IPS-NIHi7 (cell line): ENCODE data around the gene PPARA.

Experiments used
- DNase-seq: peaks from one replicate; pipeline ENCODE4 v3.0.0; 2012; ENCODE audit warnings: mixed read lengths; ENCODE audit errors: extremely low spot score

PPARA gene

GRCh38 chr22:46150034-46150654 is at the start of gene PPARA:
Gene PPARA (plus strand): TSS chr22:46150526. CDS start chr22:46198384, 47,858 bp downstream.
- DNase-seq = peak; percentile 97

- no peak for DNase-seq
Observed at GRCh38 chr22:46102159-46102558, 48.2 kb upstream of the PPARA start.

- no peak for DNase-seq
Observed at GRCh38 chr22:46102752-46103151, 47.6 kb upstream of the PPARA start.

GRCh38 chr22:46103181-46103580 is 47.1 kb upstream of the PPARA start:
- no peak for DNase-seq

GRCh38 chr22:46103664-46104063 is 46.7 kb upstream of the PPARA start:
- no peak for DNase-seq

GRCh38 chr22:46104170-46104880 is 46.0 kb upstream of the PPARA start:
- DNase-seq = no peak

GRCh38 chr22:46104881-46105493 is 45.3 kb upstream of the PPARA start:
- no peak for DNase-seq

GRCh38 chr22:46105494-46106278 is 44.6 kb upstream of the PPARA start:
- no peak for DNase-seq

GRCh38 chr22:46106279-46107022 is 43.9 kb upstream of the PPARA start:
- no peak for DNase-seq

GRCh38 chr22:46107089-46107664 is 43.1 kb upstream of the PPARA start:
- no peak for DNase-seq

- DNase-seq = no peak
Observed at GRCh38 chr22:46107753-46108563, 42.4 kb upstream of the PPARA start.

GRCh38 chr22:46108564-46109473 is 41.5 kb upstream of the PPARA start:
- DNase-seq = peak; percentile 80

- no peak for DNase-seq
Observed at GRCh38 chr22:46109474-46110003, 40.8 kb upstream of the PPARA start.

- DNase-seq = peak; percentile 74
Observed at GRCh38 chr22:46110215-46110614, 40.1 kb upstream of the PPARA start.

- peak; percentile 52 for DNase-seq
Observed at GRCh38 chr22:46111645-46112306, 38.5 kb upstream of the PPARA start.

- DNase-seq = no peak
Observed at GRCh38 chr22:46112405-46112804, 37.9 kb upstream of the PPARA start.

GRCh38 chr22:46113110-46113909 is 37.0 kb upstream of the PPARA start:
- DNase-seq = no peak
